Gastrocnemius medialis (tissue), 4 donors: Measurements from ENCODE around the gene ZNF783. TPM values are rescaled to one million over a fixed set of nuclear protein-coding genes. Genes with fewer than 3 reads are reported as not detected.

Experiments
- ATAC-seq, 2 donors: fragments of 150-250 bp; one replicate each; pipeline ENCODE4 v1.9.1; 2016
- DNase-seq, 2 donors: peaks; one replicate each; pipeline ENCODE4 v3.0.0-alpha.2; 2019
- H3K27ac ChIP-seq, 4 donors: fragments of 200-600 bp; sonication (generic); 1 replicate in 1 of 4; 2 replicates in 3 of 4; pipeline ENCODE4 v1.5.1; 2016 to 2018; ENCODE audit warnings: mild to moderate bottlenecking in 2 of 4, moderate library complexity in 1 of 4
- H3K27me3 ChIP-seq, 3 donors: fragments of 200-600 bp; sonication (generic) in 2 of 3; 1 replicate in 1 of 3; 2 replicates in 2 of 3; pipeline versions ENCODE4 v1.5.1 to v1.6.0; 2016 to 2019; ENCODE audit warnings: mild to moderate bottlenecking in 1 of 3, moderate library complexity in 1 of 3
- H3K36me3 ChIP-seq, 2 donors: fragments of 200-600 bp; sonication (generic) in 1 of 2; one replicate each; pipeline ENCODE4 v1.5.1; 2017 to 2018
- H3K4me1 ChIP-seq, 2 donors: fragments of 200-600 bp; sonication (generic) in 1 of 2; one replicate each; pipeline ENCODE4 v1.5.1; 2016 to 2017; ENCODE audit warnings: mild to moderate bottlenecking in 2 of 2
- H3K4me3 ChIP-seq, 4 donors: fragments of 200-600 bp; sonication (generic) in 3 of 4; 1 replicate in 1 of 4; 2 replicates in 3 of 4; pipeline ENCODE4 v1.5.1; 2016 to 2019; ENCODE audit warnings: mild to moderate bottlenecking in 2 of 4
- H3K9me3 ChIP-seq, 3 donors: fragments of 200-600 bp; sonication (generic) in 2 of 3; 1 replicate in 1 of 3; 2 replicates in 2 of 3; pipeline ENCODE4 v1.5.1; 2016 to 2019
- POLR2A ChIP-seq, 2 donors: fragments of 450-650 bp; IDR thresholded peaks; one replicate each; pipeline ENCODE4 v1.6.1; 2017; ENCODE audit warnings: antibody characterized with exemption in 2 of 2, mild to moderate bottlenecking in 2 of 2, moderate library complexity in 2 of 2
- in situ Hi-C, 4 donors: fragments of 200-750 bp; cut with MboI; loops; one replicate each; pipeline versions ENCODE4 v1.15.0 to v1.8.0; 2017; ENCODE audit warnings: low sequenced_read_pairs in 4 of 4
- intact Hi-C: fragments of 100-400 bp; cut with DNase I; formaldehyde crosslinking; loops from one replicate; pipeline ENCODE4 v1.15.1; 2023; ENCODE audit warnings: low total_unique reads
- total RNA-seq, 4 donors: library from RNA; depleted of rRNA; stranded (reverse); fragments of >200 nt; gene quantifications; one replicate each; pipeline versions ENCODE4 v1.1.0 to v1.2.3, GENCODE V29; 2016
- TF ChIP-seq, protein P1 (sequence below), 5 experiments: fragments of 450-650 bp in 3 of 5; fragments of 200-600 bp in 2 of 5; sonication (generic) in 2 of 5; IDR thresholded peaks in 4 of 5; conservative IDR thresholded peaks in 1 of 5; 1 replicate in 4 of 5; 2 replicates in 1 of 5; pipeline ENCODE4 v1.5.1; 2016 to 2019; ENCODE audit warnings: antibody characterized with exemption in 5 of 5, mild to moderate bottlenecking in 3 of 5, moderate library complexity in 3 of 5

The ZNF783 gene
- total RNA-seq, 4 donors from 2014 or later, result 3.4 to 7.1 (median 5.5) TPM

DNA sequence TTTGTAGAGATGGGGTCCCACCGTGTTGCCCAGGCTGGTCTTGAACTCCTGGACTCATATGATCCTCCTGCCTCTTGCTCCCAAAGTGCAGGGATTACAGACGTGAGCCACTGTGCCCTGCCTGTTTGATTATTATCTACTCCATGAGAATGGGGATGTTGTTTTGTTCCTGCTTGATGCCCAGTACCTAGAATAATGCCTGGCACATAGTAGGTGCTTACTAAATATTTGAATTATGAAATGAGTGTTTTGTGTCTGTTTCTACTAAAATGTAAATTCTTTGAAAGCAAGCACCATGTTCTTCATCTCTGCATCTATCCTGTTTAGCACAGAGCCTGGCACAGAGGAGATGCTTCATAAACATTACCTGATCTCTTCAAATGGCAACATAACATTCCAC is 40.9 kb downstream of the ZNF783 start:
- intact Hi-C loops, result no loop called here
- Histone ChIP-seq H3K27me3 (no peaks in the 10 kb centered on the region), H3K36me3 (no peaks in the 10 kb centered on the region), H3K4me3 (no peak overlapping the region), H3K27ac (no peak overlapping the region), H3K9me3 (no peaks in the 10 kb centered on the region), H3K4me1 (no peaks in the 10 kb centered on the region)
- no peak for ATAC-seq
- DNase-seq, result no peak
- TF ChIP-seq POLR2A (IDR thresholded peaks at IDR 0.05), result no peak
- TF ChIP-seq, protein P1, sequence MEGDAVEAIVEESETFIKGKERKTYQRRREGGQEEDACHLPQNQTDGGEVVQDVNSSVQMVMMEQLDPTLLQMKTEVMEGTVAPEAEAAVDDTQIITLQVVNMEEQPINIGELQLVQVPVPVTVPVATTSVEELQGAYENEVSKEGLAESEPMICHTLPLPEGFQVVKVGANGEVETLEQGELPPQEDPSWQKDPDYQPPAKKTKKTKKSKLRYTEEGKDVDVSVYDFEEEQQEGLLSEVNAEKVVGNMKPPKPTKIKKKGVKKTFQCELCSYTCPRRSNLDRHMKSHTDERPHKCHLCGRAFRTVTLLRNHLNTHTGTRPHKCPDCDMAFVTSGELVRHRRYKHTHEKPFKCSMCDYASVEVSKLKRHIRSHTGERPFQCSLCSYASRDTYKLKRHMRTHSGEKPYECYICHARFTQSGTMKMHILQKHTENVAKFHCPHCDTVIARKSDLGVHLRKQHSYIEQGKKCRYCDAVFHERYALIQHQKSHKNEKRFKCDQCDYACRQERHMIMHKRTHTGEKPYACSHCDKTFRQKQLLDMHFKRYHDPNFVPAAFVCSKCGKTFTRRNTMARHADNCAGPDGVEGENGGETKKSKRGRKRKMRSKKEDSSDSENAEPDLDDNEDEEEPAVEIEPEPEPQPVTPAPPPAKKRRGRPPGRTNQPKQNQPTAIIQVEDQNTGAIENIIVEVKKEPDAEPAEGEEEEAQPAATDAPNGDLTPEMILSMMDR (IDR thresholded peaks at IDR 0.05 in 4 of 5, conservative IDR thresholded peaks at IDR 0.05 in 1 of 5), result no peak
- in situ Hi-C loops, result no loop called here

DNA sequence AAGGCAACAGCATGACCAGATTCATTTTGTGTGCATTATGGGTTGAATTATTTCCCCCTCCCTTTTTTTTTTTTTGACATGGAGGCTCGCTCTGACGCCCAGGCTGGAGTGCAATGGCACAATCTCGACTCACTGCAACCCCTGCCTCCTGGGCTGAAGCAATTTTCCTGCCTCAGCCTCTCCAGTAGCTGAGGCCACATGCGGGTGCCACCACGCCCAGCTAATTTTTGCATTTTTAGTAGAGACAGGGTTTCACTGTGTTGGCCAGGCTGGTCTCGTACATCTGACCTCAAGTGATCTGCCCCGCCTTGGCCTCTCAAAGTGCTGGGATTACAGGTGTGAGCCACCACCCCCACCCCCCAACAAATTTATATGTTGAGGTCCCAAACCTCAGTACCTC is 42.0 kb downstream of the ZNF783 start:
- Histone ChIP-seq H3K27ac (no peak overlapping the region), H3K9me3 (no peaks in the 10 kb centered on the region), H3K4me3 (no peak overlapping the region), H3K4me1 (no peaks in the 10 kb centered on the region), H3K27me3 (no peaks in the 10 kb centered on the region), H3K36me3 (no peaks in the 10 kb centered on the region)
- DNase-seq, result no peak
- intact Hi-C loops, result no loop called here
- in situ Hi-C loops, result no loop called here
- TF ChIP-seq, protein P1 (IDR thresholded peaks at IDR 0.05 in 4 of 5, conservative IDR thresholded peaks at IDR 0.05 in 1 of 5), result no peak
- no peak for TF ChIP-seq POLR2A (IDR thresholded peaks at IDR 0.05)
- ATAC-seq, result no peak

DNA sequence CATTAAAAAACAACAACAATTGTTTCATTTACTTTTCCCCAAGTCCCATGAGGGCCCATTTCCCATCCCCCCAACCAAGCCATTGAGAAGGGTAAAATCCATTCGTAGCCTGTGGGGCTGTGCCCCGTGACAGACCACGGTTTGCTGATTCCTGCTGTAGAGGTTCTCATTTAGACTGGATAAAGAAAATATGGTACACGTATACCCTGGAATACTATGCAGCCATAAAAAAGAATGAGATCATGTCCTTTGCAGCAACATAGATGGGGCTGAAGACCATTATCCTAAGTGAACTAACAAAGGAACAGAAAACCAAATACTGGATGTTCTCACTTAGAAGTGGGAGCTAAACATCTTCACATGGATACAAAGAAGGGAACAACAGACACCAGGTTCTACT is 44.9 kb downstream of the ZNF783 start:
- Histone ChIP-seq H3K27ac (no peak overlapping the region), H3K27me3 (no peaks in the 10 kb centered on the region), H3K36me3 (no peaks in the 10 kb centered on the region), H3K9me3 (no peaks in the 10 kb centered on the region), H3K4me3 (no peak overlapping the region), H3K4me1 (no peaks in the 10 kb centered on the region)
- ATAC-seq, result no peak
- in situ Hi-C loops (no loop called here), intact Hi-C loops (no loop called here)
- no peak for DNase-seq
- no peak for TF ChIP-seq POLR2A (IDR thresholded peaks at IDR 0.05)
- TF ChIP-seq, protein P1 (IDR thresholded peaks at IDR 0.05 in 4 of 5, conservative IDR thresholded peaks at IDR 0.05 in 1 of 5), result no peak

DNA sequence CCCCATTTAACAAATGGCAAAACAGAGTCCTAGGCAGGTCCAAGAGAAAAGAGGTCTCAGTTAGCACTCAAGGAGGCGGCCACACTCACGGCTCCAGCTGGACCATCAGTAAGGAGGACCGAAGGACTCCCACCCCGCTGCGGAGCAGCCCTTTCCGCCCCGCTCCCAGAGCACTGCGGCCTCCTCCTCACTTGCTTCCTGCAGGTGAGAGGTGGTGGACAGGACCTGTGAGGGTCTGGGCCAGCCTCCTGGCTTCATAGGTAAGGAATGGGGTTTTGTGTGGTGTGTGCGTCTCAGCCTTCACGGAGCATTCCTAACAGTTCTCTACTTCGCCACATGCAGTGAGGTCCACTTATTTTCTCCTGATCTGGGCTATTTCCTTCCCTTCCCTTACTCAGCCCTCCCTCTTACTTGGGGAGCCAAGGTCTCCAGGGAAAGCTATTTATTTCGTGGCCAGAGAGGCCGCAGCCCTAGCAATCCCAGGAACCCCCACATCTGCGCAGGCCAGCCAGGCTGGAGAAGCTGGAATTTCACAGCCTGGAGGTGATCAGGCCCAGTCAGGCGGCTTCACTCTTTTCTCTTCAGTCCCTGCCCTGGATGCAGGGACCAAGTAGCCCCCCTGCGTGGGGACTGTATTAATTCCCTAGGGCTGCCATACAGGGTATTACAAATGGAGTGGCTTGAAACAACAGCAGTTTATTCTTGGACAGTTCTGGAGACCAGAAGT is 45.9 kb downstream of the ZNF783 start:
- Histone ChIP-seq H3K27ac (no peak overlapping the region), H3K4me1 (no peaks in the 10 kb centered on the region), H3K27me3 (no peaks in the 10 kb centered on the region), H3K9me3 (no peaks in the 10 kb centered on the region), H3K36me3 (no peaks in the 10 kb centered on the region), H3K4me3 (no peak overlapping the region)
- DNase-seq (no peak), ATAC-seq (no peak)
- in situ Hi-C loops (no loop called here), intact Hi-C loops (no loop called here)
- TF ChIP-seq, protein P1 (IDR thresholded peaks at IDR 0.05 in 4 of 5, conservative IDR thresholded peaks at IDR 0.05 in 1 of 5), result no peak
- TF ChIP-seq POLR2A (IDR thresholded peaks at IDR 0.05), result no peak
